Activated naive CD8-positive, alpha-beta T cell treated with anti-CD3 and anti-CD28 coated beads for 36 hours (primary cell): ENCODE measurements around the gene LNX1. TPM values are rescaled to one million over a fixed set of nuclear protein-coding genes. Genes with fewer than 3 reads are reported as not detected.

ENCODE experiments used
- DNase-seq: peaks from one replicate; pipeline ENCODE4 v3.0.0; 2021
- H3K27ac Mint-ChIP-seq: one replicate; pipeline ENCODE4 v1.8.0; 2022; ENCODE audit warnings: mild to moderate bottlenecking, moderate library complexity, mixed read lengths
- H3K27me3 Mint-ChIP-seq: one replicate; pipeline ENCODE4 v1.8.0; 2022; ENCODE audit warnings: mild to moderate bottlenecking, mixed read lengths
- H3K36me3 Mint-ChIP-seq: one replicate; pipeline ENCODE4 v1.8.0; 2021; ENCODE audit warnings: mild to moderate bottlenecking, mixed read lengths
- H3K4me1 Mint-ChIP-seq: one replicate; pipeline ENCODE4 v1.8.0; 2021; ENCODE audit warnings: mixed read lengths
- H3K4me3 Mint-ChIP-seq: one replicate; pipeline ENCODE4 v1.8.0; 2022; ENCODE audit warnings: mild to moderate bottlenecking, moderate library complexity, mixed read lengths
- H3K9me3 Mint-ChIP-seq: one replicate; pipeline ENCODE4 v1.8.0; 2022; ENCODE audit warnings: mixed read lengths
- total RNA-seq, 2 experiments: library from RNA; stranded (reverse); gene quantifications; one replicate each; pipeline ENCODE4 v1.2.3, GENCODE V29; 2021

Gene LNX1
- total RNA-seq, 2 experiments from 2014 or later: not detected

DNA sequence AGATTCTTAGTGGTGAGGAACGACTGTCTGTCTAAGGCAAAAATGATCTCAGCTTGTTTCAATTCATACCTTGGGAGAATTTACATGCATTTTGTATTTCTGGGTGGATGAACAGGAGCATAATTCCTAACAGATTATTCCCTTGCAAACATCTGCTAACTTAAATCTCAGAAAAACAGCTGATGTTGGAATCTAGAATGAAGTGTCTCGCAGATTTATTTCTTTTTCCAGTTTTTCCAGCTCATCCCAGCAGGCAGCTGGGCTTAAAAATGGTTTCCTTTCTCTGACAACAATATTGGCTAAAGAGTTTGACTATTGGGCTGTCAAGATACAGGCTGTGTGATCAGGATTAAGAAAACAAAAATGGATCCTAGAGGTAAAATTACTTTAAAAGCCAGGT lies 1.1 kb downstream of the LNX1 start:
- Mint-ChIP-seq H3K4me3 (no peak overlapping the region), H3K36me3 (no peaks in the 10 kb centered on the region), H3K27me3 (peaks cover 53% of the 10 kb centered on the region), H3K9me3 (no peaks in the 10 kb centered on the region), H3K27ac (no peak overlapping the region), H3K4me1 (peaks cover 9% of the 10 kb centered on the region)
- DNase-seq: no peak

DNA sequence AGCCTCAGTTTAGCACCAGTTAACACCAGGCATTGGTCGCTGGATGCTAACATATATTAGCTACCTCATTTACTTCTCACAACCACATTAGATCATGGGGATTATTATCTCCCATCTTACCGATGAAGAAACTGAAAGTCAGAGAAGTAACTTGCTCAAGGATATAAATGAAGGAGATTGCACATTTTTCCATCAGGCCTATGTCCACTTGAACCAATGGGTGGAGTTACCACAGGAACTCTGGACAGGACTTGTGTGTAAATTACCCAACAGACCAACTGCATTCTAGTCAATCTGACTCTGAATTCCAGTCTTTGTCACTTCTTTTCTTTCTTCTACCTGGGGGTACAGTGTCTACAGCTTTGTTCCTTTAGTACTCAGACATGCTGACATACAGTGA lies 1.8 kb downstream of the LNX1 start:
- H3K9me3 Mint-ChIP-seq: no peaks in the 10 kb centered on the region
- H3K4me3 Mint-ChIP-seq: no peak overlapping the region
- H3K4me1 Mint-ChIP-seq: peaks cover 9% of the 10 kb centered on the region
- no peak for DNase-seq
- H3K36me3 Mint-ChIP-seq: no peaks in the 10 kb centered on the region
- peaks cover 48% of the 10 kb centered on the region for H3K27me3 Mint-ChIP-seq
- H3K27ac Mint-ChIP-seq: no peak overlapping the region

DNA sequence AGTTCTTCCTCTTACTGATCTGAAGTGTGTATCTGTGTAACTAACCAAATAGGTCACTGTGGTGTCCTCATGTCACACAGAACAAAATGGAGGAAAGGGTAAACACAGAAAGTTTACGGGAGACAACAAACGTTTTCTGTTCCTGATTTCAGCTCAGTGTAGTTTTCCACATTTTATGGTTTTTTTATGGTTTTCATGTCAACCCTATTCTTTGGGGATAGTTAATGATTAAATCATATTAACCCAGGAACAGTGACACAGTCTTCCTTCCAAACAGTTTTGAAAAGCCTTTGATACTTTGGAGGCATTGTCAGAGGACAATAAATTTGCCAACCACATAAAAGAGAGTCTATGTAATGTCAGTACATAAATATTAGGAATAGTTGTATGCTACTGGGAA lies 4.2 kb downstream of the LNX1 start:
- Mint-ChIP-seq H3K9me3 (peaks cover 2% of the 10 kb centered on the region), H3K27ac (no peak overlapping the region), H3K27me3 (peaks cover 44% of the 10 kb centered on the region), H3K4me1 (peaks cover 9% of the 10 kb centered on the region), H3K36me3 (no peaks in the 10 kb centered on the region), H3K4me3 (no peak overlapping the region)
- DNase-seq: no peak

DNA sequence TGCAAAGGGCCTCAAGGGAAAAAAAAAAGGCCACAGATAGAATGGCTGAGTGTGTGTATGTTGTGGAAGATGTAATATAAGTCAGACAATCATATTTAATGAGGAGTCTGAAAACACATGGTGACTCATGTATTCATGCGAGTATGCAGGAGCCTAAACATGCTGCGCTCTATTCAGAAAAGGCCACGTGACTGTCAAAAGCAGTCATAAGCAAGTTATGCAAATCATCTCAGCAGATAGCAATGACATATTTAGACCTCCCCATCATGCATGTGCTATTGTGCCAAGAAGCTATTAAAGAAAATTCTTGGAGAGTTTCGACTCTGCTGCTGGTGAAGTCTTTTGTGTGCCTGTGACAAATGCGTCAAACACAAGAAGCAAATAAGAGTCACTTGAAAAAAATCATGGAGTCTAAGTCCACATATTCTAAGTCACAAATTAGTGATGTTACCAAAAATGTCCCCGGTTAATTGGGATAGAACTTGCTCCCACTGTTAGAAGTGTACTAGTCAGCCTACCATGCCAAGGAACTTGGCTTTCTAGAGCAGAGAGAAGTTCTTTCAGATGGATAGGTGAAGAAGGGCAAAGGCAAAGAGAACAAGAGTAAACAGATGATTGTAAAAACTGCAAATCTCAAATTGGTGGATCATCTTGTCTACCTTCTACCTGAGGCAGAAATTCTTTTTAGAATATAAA lies 5.0 kb downstream of the LNX1 start:
- H3K4me3 Mint-ChIP-seq: no peak overlapping the region
- no peak for DNase-seq
- peaks cover 1% of the 10 kb centered on the region for H3K4me1 Mint-ChIP-seq
- H3K27ac Mint-ChIP-seq: no peak overlapping the region
- peaks cover 2% of the 10 kb centered on the region for H3K9me3 Mint-ChIP-seq
- H3K36me3 Mint-ChIP-seq: no peaks in the 10 kb centered on the region
- peaks cover 35% of the 10 kb centered on the region for H3K27me3 Mint-ChIP-seq

DNA sequence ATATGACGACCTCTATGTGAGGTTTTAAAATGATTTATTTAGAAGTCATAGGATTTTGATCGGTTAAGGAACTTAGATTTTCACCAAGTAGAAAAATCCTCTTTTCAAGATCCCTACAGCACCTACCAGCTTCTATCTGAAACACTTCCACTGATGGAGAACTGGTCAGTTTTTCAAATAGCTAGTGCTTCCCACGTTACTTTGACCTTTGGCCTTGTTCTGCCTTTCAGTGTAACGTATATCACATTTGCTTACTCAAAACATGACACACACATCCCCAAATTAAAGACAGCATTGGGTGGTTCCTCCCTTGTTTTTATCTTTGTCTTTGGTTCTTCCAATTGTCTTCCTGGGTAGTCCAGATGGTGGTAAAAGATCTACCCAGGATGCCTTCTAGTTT lies 6.6 kb downstream of the LNX1 start:
- H3K4me3 Mint-ChIP-seq: no peak overlapping the region
- H3K27ac Mint-ChIP-seq: no peak overlapping the region
- peaks cover 19% of the 10 kb centered on the region for H3K27me3 Mint-ChIP-seq
- no peaks in the 10 kb centered on the region for H3K4me1 Mint-ChIP-seq
- H3K9me3 Mint-ChIP-seq: peaks cover 2% of the 10 kb centered on the region
- no peaks in the 10 kb centered on the region for H3K36me3 Mint-ChIP-seq
- DNase-seq: no peak

DNA sequence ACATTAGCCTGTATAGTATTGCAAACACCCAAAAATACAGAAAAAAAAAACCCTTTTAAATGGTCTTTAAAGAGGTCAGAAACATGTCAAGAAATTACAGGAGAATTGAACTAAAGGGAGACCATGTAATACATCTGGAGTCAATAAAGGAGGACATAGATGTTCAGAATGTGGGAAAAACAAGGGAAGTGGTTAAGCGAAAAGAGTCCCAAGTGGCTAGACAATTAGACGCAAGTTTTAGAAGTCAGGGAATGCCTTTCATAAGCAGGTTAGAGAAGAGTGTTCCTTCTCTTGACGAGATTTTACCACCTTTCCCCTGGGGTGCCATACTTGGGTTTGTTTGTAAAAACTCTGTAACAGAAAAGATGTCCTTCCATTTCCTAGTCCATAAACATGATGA lies 7.8 kb downstream of the LNX1 start:
- no peak overlapping the region for H3K27ac Mint-ChIP-seq
- H3K9me3 Mint-ChIP-seq: peaks cover 2% of the 10 kb centered on the region
- no peaks in the 10 kb centered on the region for H3K4me1 Mint-ChIP-seq
- H3K27me3 Mint-ChIP-seq: peaks cover 15% of the 10 kb centered on the region
- DNase-seq: no peak
- no peaks in the 10 kb centered on the region for H3K36me3 Mint-ChIP-seq
- H3K4me3 Mint-ChIP-seq: no peak overlapping the region

DNA sequence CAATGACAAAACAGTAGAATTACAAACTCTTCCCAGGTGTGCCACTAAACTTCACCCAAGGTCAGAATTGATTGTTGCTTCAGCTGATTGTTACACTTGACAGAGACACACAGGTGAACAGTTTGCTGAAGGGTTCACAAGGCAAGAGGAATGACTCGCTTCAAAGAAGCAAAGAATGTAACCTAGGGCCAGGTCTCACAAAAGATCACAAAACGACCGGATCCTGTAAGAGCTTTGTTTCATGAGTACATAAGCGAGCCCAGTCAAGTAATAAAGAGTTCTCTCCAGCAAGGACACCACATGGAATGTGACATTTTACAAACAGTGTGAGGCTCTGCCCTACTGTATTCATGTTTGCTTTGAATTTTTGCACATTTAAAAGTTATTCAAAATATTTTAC lies 9.1 kb downstream of the LNX1 start:
- H3K27ac Mint-ChIP-seq: no peak overlapping the region
- no peak overlapping the region for H3K4me3 Mint-ChIP-seq
- H3K27me3 Mint-ChIP-seq: peaks cover 9% of the 10 kb centered on the region
- no peak for DNase-seq
- no peaks in the 10 kb centered on the region for H3K36me3 Mint-ChIP-seq
- H3K9me3 Mint-ChIP-seq: peaks cover 2% of the 10 kb centered on the region
- H3K4me1 Mint-ChIP-seq: no peaks in the 10 kb centered on the region

DNA sequence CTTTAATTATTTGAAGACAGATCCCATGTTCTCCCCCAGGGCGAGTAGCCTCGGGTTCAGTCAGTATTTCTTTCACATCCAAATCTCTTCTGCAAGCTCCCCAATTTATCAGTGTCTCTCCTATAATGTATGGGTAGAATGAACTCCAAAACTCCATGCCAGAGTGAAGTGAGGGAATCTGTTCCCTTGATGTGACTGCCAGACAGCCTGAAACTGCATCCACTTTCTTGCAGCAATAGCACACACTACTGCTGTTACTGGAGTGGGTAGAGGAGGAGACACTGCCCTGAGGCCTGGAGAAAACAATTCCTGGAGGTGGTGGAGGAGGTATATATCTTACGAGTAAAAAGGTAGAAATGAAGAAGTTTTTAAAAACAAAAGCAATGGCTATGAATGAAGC lies 11.0 kb downstream of the LNX1 start:
- H3K36me3 Mint-ChIP-seq: no peaks in the 10 kb centered on the region
- peaks cover 2% of the 10 kb centered on the region for H3K9me3 Mint-ChIP-seq
- H3K4me3 Mint-ChIP-seq: no peak overlapping the region
- DNase-seq: no peak
- H3K4me1 Mint-ChIP-seq: no peaks in the 10 kb centered on the region
- no peak overlapping the region for H3K27ac Mint-ChIP-seq
- peaks cover 7% of the 10 kb centered on the region for H3K27me3 Mint-ChIP-seq

DNA sequence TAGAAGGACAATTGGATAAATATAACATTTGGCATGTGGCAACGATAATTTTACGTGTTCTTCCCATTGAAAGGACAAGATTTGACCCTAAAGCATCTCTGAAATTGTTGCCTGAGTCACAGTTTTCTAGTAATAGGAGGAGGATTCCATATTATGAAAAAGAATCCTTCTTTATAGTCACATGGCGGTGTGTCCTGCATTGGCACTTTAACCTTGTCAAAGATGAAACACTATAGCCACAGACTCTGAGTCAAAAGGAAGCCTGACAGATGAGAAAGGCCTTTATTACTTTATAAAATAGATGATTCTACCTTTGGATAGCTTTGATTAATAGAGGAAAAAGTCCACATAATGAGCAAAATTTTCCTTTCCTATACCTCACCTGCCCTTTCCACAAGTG lies 11.5 kb downstream of the LNX1 start:
- no peaks in the 10 kb centered on the region for H3K4me1 Mint-ChIP-seq
- no peak overlapping the region for H3K27ac Mint-ChIP-seq
- peaks cover 2% of the 10 kb centered on the region for H3K9me3 Mint-ChIP-seq
- no peak for DNase-seq
- H3K4me3 Mint-ChIP-seq: no peak overlapping the region
- no peaks in the 10 kb centered on the region for H3K36me3 Mint-ChIP-seq
- peaks cover 7% of the 10 kb centered on the region for H3K27me3 Mint-ChIP-seq

DNA sequence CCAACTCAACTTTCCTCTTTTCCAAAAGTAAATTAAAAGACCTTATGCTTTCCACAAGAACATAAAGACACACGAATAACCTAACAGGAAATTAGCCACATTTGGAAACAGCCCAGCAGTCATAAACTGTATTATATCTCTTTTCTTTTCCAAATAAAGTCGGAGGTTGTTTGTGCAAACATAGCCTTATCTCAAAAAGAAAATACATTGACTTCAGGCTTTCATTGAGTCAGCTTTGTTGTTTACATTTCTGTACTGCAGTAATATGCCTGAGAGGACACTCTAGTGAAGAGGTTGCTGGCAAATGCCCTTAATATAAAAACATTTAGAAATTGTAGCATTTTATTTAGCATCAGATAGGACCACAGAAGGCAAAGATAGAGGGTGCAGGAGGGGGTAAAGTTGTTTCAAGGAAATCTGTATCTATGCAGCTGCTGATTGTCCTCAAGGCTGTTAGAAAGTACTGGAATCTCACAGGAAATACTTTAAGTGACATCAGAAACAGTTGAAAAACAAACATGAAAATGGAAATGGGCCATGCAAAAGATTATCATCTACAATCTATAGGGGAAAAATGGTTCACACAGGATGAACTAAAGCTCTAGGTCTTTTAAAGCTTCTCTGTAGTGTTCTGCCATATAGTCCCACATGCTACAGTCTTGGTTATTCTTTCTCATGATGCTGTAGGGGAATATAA lies 14.5 kb downstream of the LNX1 start:
- no peak overlapping the region for H3K4me3 Mint-ChIP-seq
- H3K27me3 Mint-ChIP-seq: no peaks in the 10 kb centered on the region
- no peak for DNase-seq
- H3K27ac Mint-ChIP-seq: no peak overlapping the region
- H3K36me3 Mint-ChIP-seq: no peaks in the 10 kb centered on the region
- H3K9me3 Mint-ChIP-seq: no peaks in the 10 kb centered on the region
- H3K4me1 Mint-ChIP-seq: no peaks in the 10 kb centered on the region

DNA sequence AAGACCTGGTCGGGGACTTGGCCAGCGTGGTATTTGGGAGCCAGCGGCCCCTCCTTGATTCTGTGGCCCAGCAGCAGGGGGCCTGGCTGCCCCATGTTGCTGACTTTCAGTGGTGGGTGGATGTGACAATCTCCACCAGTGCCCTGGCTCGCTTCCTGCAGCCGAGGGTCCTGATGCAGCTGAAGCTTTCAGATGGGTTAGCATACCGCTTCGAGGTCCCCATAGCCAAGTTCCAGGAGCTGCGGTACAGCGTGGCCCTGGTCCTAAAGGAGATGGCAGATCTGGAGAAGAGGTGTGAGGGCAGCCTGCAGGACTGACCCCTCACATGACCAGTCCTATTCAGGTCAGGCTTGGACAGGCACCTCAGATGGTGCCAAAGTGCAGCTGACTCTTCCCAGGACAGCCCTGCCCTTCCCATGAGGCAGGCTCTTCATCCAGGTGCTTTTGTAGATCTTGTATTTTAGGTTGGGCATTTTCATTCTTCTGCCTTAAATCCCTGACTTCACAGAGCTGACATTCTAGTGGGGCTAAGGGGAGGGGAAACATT lies 15.1 kb downstream of the LNX1 start:
- no peak overlapping the region for H3K27ac Mint-ChIP-seq
- H3K4me1 Mint-ChIP-seq: no peaks in the 10 kb centered on the region
- H3K4me3 Mint-ChIP-seq: no peak overlapping the region
- H3K27me3 Mint-ChIP-seq: no peaks in the 10 kb centered on the region
- no peaks in the 10 kb centered on the region for H3K36me3 Mint-ChIP-seq
- no peak for DNase-seq
- no peaks in the 10 kb centered on the region for H3K9me3 Mint-ChIP-seq

DNA sequence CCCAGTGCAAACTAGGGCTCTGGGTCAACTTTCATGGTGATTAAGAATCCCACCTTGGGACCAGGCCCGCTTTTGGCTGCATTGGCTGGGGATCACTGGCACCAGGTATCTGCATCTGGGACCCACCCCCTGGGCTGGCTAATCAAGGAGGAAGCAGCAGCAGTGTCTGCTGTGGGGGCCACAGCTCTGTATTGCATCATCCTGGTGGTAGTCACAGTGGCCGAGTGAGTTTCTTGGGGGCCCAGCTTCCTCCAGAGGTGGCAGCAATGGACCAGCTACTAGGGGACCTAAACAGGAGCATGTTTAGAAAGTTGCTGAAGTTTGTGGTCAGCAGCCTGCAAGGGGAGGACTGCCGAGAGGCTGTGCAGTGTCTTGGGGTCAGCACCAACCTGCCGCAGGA lies 15.7 kb downstream of the LNX1 start:
- Mint-ChIP-seq H3K27ac (no peak overlapping the region), H3K36me3 (no peaks in the 10 kb centered on the region), H3K4me3 (no peak overlapping the region), H3K9me3 (no peaks in the 10 kb centered on the region), H3K4me1 (no peaks in the 10 kb centered on the region), H3K27me3 (no peaks in the 10 kb centered on the region)
- DNase-seq: no peak

DNA sequence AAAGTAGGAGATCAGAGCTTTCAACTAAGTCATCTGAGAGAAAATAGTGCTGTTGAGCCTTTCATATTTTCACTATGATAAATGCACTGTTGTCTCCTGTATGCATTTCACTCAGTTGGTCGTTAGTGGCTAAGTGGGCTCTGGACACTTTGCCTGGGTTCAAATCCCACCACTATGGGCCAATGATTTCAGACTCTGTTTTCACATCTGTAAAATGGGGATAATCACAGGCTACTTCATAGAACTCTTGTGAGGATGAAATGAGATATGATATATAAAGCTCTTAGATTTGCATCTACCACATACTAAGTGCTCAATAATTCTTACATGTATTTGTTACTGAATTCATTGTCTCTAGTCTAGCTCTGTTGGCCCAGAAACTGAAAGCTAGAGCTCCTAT lies 16.8 kb downstream of the LNX1 start:
- Mint-ChIP-seq H3K9me3 (no peaks in the 10 kb centered on the region), H3K36me3 (no peaks in the 10 kb centered on the region), H3K4me1 (no peaks in the 10 kb centered on the region), H3K27me3 (no peaks in the 10 kb centered on the region), H3K27ac (no peak overlapping the region), H3K4me3 (no peak overlapping the region)
- no peak for DNase-seq

DNA sequence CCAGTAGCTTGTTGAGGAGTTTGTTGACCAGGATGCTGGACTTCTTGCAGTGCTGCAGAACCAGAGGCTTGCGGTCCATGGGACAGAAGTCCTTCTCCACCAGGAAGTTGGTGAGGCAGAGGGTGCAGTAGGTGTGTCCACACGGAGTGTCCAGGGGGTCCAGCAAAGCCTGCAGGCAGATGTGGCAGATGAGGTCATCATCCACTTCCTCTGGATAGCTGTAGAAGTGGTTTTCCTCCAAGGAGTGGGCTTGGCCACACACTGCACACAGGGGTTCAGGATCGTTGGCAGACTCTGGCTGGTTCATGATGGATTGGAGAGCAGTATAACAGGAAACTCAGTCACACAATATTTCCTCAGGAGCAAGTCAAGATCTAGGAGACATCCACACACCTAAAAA lies 17.6 kb downstream of the LNX1 start:
- H3K27ac Mint-ChIP-seq: no peak overlapping the region
- no peaks in the 10 kb centered on the region for H3K9me3 Mint-ChIP-seq
- DNase-seq: no peak
- H3K36me3 Mint-ChIP-seq: no peaks in the 10 kb centered on the region
- no peaks in the 10 kb centered on the region for H3K4me1 Mint-ChIP-seq
- H3K4me3 Mint-ChIP-seq: no peak overlapping the region
- H3K27me3 Mint-ChIP-seq: no peaks in the 10 kb centered on the region

DNA sequence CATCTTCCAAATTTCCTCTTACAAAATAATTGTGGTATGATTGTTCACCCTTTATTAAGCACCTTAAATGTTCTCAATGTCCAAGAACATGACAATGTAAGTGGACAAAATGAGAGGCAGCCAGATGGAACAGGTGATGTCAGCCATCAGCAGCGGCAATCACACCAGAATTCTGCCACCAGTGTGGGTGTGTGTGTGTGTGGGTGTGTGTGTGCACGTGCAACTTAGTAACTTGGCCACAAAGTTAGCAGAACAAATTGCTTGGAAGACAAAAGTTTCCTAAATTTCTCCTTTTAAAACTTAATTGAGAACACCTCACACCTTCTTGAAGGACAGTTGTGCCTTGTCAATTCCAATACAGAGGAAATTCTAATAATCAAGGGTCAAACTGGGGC lies 18.7 kb downstream of the LNX1 start:
- Mint-ChIP-seq H3K36me3 (no peaks in the 10 kb centered on the region), H3K4me3 (no peak overlapping the region), H3K27ac (no peak overlapping the region), H3K9me3 (peaks cover 2% of the 10 kb centered on the region), H3K27me3 (peaks cover under 1% of the 10 kb centered on the region), H3K4me1 (no peaks in the 10 kb centered on the region)
- DNase-seq: no peak
